ENCODE results near the gene WDR33. TPM values are rescaled to one million over a fixed set of nuclear protein-coding genes. Genes with fewer than 3 reads are reported as not detected.
A peak's percentile ranks its signal among the peaks of the same experiment; 100 is the strongest.

The WDR33 gene
- total RNA-seq, 1 donor = 25.7 TPM

GRCh38 chr2:127768775-127769479 is 42.0 kb downstream of the WDR33 start:
- Histone ChIP-seq H3K27me3 (ENCODE audit: insufficient read depth, low read length) (no peaks in the 10 kb centered on the region), H3K4me3 (ENCODE audit: insufficient read depth, low read length) (no peak overlapping the region), H2AFZ (ENCODE audit: low read length) (no peak overlapping the region), H3K4me1 (ENCODE audit: insufficient read depth, low read length) (peaks cover 15% of the 10 kb centered on the region), H4K20me1 (ENCODE audit: insufficient read depth, low read length) (peaks cover 10% of the 10 kb centered on the region), H3K27ac (ENCODE audit: low read depth, low read length) (peak overlapping the region; percentile 38), H3K79me2 (ENCODE audit: insufficient read depth, low read length) (peaks cover 52% of the 10 kb centered on the region), H3K36me3 (ENCODE audit: insufficient read depth, low read length) (peaks cover 39% of the 10 kb centered on the region), H3K9me3 (ENCODE audit: low read depth, low read length) (no peaks in the 10 kb centered on the region), H3K4me2 (ENCODE audit: insufficient read depth, low read length) (no peak overlapping the region)
- DNase-seq (ENCODE audit: insufficient read length, low spot score, missing footprints) = no peak
- TF ChIP-seq, protein P1, sequence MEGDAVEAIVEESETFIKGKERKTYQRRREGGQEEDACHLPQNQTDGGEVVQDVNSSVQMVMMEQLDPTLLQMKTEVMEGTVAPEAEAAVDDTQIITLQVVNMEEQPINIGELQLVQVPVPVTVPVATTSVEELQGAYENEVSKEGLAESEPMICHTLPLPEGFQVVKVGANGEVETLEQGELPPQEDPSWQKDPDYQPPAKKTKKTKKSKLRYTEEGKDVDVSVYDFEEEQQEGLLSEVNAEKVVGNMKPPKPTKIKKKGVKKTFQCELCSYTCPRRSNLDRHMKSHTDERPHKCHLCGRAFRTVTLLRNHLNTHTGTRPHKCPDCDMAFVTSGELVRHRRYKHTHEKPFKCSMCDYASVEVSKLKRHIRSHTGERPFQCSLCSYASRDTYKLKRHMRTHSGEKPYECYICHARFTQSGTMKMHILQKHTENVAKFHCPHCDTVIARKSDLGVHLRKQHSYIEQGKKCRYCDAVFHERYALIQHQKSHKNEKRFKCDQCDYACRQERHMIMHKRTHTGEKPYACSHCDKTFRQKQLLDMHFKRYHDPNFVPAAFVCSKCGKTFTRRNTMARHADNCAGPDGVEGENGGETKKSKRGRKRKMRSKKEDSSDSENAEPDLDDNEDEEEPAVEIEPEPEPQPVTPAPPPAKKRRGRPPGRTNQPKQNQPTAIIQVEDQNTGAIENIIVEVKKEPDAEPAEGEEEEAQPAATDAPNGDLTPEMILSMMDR (IDR thresholded peaks at IDR 0.05; ENCODE audit: extremely low read depth, low read depth, low read length) = no peak

DNA sequence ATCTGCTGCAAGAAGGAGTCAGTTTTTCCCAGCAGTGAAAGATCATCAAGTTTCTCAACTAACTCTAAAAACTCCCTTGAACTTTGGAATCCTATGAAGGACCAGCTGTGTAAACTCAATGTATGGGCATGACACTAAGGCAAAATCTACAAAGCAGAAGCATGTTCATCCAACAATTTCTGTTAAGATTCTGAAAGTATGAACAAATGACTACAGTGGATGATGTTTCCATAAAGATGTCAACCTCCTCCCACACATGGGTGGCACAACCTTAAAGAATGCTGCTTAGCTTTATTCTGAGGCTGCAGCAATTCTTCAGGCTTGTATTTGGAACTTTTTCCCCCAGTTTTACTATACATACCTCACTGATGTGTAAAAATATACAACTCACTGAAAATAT is 47.2 kb downstream of the WDR33 start:
- Histone ChIP-seq H3K36me3 (ENCODE audit: insufficient read depth, low read length) (peaks cover 55% of the 10 kb centered on the region), H3K4me1 (ENCODE audit: insufficient read depth, low read length) (peaks cover 16% of the 10 kb centered on the region), H4K20me1 (ENCODE audit: insufficient read depth, low read length) (peaks cover 7% of the 10 kb centered on the region), H3K27ac (ENCODE audit: low read depth, low read length) (peak overlapping the region; percentile 79), H3K9me3 (ENCODE audit: low read depth, low read length) (no peaks in the 10 kb centered on the region), H3K79me2 (ENCODE audit: insufficient read depth, low read length) (peaks cover 11% of the 10 kb centered on the region), H3K4me2 (ENCODE audit: insufficient read depth, low read length) (peak overlapping the region; percentile 40), H2AFZ (ENCODE audit: low read length) (no peak overlapping the region), H3K27me3 (ENCODE audit: insufficient read depth, low read length) (no peaks in the 10 kb centered on the region), H3K4me3 (ENCODE audit: insufficient read depth, low read length) (no peak overlapping the region)
- TF ChIP-seq, protein P1 (IDR thresholded peaks at IDR 0.05; ENCODE audit: extremely low read depth, low read depth, low read length) = no peak
- DNase-seq (ENCODE audit: insufficient read length, low spot score, missing footprints) = no peak

DNA sequence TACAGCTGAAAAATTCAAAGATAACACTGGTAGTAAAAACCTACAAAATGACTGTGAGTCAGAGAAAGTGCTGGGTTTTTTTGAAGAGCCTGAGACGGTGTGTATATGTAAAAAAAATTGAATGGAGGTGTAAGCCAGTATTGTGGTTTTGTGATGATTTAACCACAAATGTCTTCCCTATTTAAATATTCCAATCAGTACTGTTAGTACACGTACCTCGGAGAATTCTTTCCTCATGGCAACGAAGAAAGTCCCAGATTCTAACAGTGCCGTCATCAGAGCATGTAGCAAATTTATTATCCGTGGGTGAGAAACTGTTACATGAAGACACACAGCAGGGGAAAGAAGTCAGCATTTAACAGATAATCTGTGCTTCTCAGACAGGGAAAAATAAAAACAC is 48.1 kb downstream of the WDR33 start:
- peaks cover 16% of the 10 kb centered on the region for H3K4me1 ChIP-seq (ENCODE audit: insufficient read depth, low read length)
- peak overlapping the region; percentile 40 for H3K4me2 ChIP-seq (ENCODE audit: insufficient read depth, low read length)
- H3K27ac ChIP-seq (ENCODE audit: low read depth, low read length) = peak overlapping the region; percentile 79
- no peaks in the 10 kb centered on the region for H3K9me3 ChIP-seq (ENCODE audit: low read depth, low read length)
- peaks cover 6% of the 10 kb centered on the region for H3K79me2 ChIP-seq (ENCODE audit: insufficient read depth, low read length)
- H3K27me3 ChIP-seq (ENCODE audit: insufficient read depth, low read length) = no peaks in the 10 kb centered on the region
- H3K4me3 ChIP-seq (ENCODE audit: insufficient read depth, low read length) = no peak overlapping the region
- no peak for DNase-seq (ENCODE audit: insufficient read length, low spot score, missing footprints)
- H3K36me3 ChIP-seq (ENCODE audit: insufficient read depth, low read length) = peaks cover 52% of the 10 kb centered on the region
- H4K20me1 ChIP-seq (ENCODE audit: insufficient read depth, low read length) = peaks cover 7% of the 10 kb centered on the region
- TF ChIP-seq, protein P1 (IDR thresholded peaks at IDR 0.05; ENCODE audit: extremely low read depth, low read depth, low read length) = no peak
- no peak overlapping the region for H2AFZ ChIP-seq (ENCODE audit: low read length)

GRCh38 chr2:127762441-127762840 is 48.5 kb downstream of the WDR33 start:
- DNase-seq (ENCODE audit: insufficient read length, low spot score, missing footprints) = no peak
- peak overlapping the region; percentile 79 for H3K27ac ChIP-seq (ENCODE audit: low read depth, low read length)
- no peak overlapping the region for H3K4me3 ChIP-seq (ENCODE audit: insufficient read depth, low read length)
- H4K20me1 ChIP-seq (ENCODE audit: insufficient read depth, low read length) = peaks cover 7% of the 10 kb centered on the region
- TF ChIP-seq, protein P1 (IDR thresholded peaks at IDR 0.05; ENCODE audit: extremely low read depth, low read depth, low read length) = no peak
- H2AFZ ChIP-seq (ENCODE audit: low read length) = no peak overlapping the region
- peaks cover 3% of the 10 kb centered on the region for H3K79me2 ChIP-seq (ENCODE audit: insufficient read depth, low read length)
- H3K4me1 ChIP-seq (ENCODE audit: insufficient read depth, low read length) = peaks cover 16% of the 10 kb centered on the region
- H3K4me2 ChIP-seq (ENCODE audit: insufficient read depth, low read length) = no peak overlapping the region
- H3K27me3 ChIP-seq (ENCODE audit: insufficient read depth, low read length) = no peaks in the 10 kb centered on the region
- peaks cover 48% of the 10 kb centered on the region for H3K36me3 ChIP-seq (ENCODE audit: insufficient read depth, low read length)
- H3K9me3 ChIP-seq (ENCODE audit: low read depth, low read length) = no peaks in the 10 kb centered on the region

Data from osteoblast (primary cell).